MM.1S (cell line): ENCODE measurements around the gene CERKL.

Source experiments
- DNase-seq: peaks from one replicate; pipeline ENCODE4 v3.0.0-alpha.2; 2015
- H2AFZ ChIP-seq: fragments of 300-600 bp; sonication (generic); 2 replicates; pipeline ENCODE4 v1.6.0; 2016; ENCODE audit warnings: antibody characterized with exemption, low read length
- H3F3A ChIP-seq: fragments of 300-600 bp; sonication (generic); 2 replicates; pipeline ENCODE4 v1.6.1; 2016; ENCODE audit warnings: mild to moderate bottlenecking, antibody characterized with exemption, low read length, moderate library complexity, mixed read lengths; ENCODE audit not compliant: insufficient read depth
- H3K27ac ChIP-seq: fragments of 300-600 bp; sonication (generic); 2 replicates; pipeline ENCODE4 v1.5.1; 2016; ENCODE audit warnings: mild to moderate bottlenecking, low read length
- H3K27me3 ChIP-seq: fragments of 300-600 bp; sonication (generic); replicated peaks from 2 replicates; pipeline ENCODE4 v1.6.0; 2016; ENCODE audit warnings: low read length; ENCODE audit not compliant: insufficient read depth
- H3K36me3 ChIP-seq: fragments of 300-600 bp; sonication (generic); replicated peaks from 2 replicates; pipeline ENCODE4 v1.6.1; 2016; ENCODE audit warnings: mild to moderate bottlenecking, low read length, mixed read lengths; ENCODE audit not compliant: insufficient read depth
- H3K4me1 ChIP-seq: fragments of 300-600 bp; sonication (generic); 2 replicates; pipeline ENCODE4 v1.6.1; 2016; ENCODE audit warnings: low read length, mixed read lengths
- H3K4me2 ChIP-seq: fragments of 300-600 bp; sonication (generic); 2 replicates; pipeline ENCODE4 v1.6.0; 2016; ENCODE audit warnings: low read depth, low read length
- H3K4me3 ChIP-seq: fragments of 300-600 bp; sonication (generic); 2 replicates; pipeline ENCODE4 v1.5.1; 2016; ENCODE audit warnings: low read length, mixed read lengths
- H3K79me2 ChIP-seq: fragments of 300-600 bp; sonication (generic); 2 replicates; pipeline ENCODE4 v1.6.1; 2016; ENCODE audit warnings: mixed run types, low read length, mixed read lengths
- H3K9ac ChIP-seq: fragments of 300-600 bp; sonication (generic); 2 replicates; pipeline ENCODE4 v1.6.1; 2016; ENCODE audit warnings: low read length, mixed read lengths
- H3K9me2 ChIP-seq: fragments of 300-600 bp; sonication (generic); replicated peaks from 2 replicates; pipeline ENCODE4 v1.6.1; 2016; ENCODE audit warnings: mild to moderate bottlenecking, low read length, mixed read lengths; ENCODE audit not compliant: insufficient read depth
- H3K9me3 ChIP-seq: fragments of 300-600 bp; sonication (generic); replicated peaks from 2 replicates; pipeline ENCODE4 v1.6.1; 2016; ENCODE audit warnings: mild to moderate bottlenecking, low read length, mixed read lengths; ENCODE audit not compliant: insufficient read depth
- H4K20me1 ChIP-seq: fragments of 300-600 bp; sonication (generic); 2 replicates; pipeline ENCODE4 v1.6.1; 2016; ENCODE audit warnings: mild to moderate bottlenecking, low read length, moderate library complexity, mixed read lengths; ENCODE audit not compliant: insufficient read depth
- CTCF ChIP-seq: fragments of 300-600 bp; sonication (generic); IDR thresholded peaks from 2 replicates; pipeline ENCODE4 v1.5.1; 2016; ENCODE audit warnings: antibody characterized with exemption, low read length, mixed read lengths
- EZH2 ChIP-seq: fragments of 300-600 bp; sonication (generic); optimal IDR thresholded peaks from 2 replicates; pipeline ENCODE3; 2017; ENCODE audit warnings: low read depth, mild to moderate bottlenecking, antibody characterized with exemption, low read length, mixed read lengths
- EZH2phosphoT487 ChIP-seq: fragments of 300-600 bp; sonication (generic); IDR thresholded peaks from 2 replicates; pipeline ENCODE4 v1.6.1; 2018; ENCODE audit warnings: antibody characterized with exemption, low read length

The CERKL gene

GRCh38 chr2:181616715-181617114, 40.2 kb downstream of the CERKL start:
- Histone ChIP-seq H3K79me2 (no peaks in the 10 kb centered on the region), H3K9ac (no peak overlapping the region), H3K9me2 (no peaks in the 10 kb centered on the region; the same call in 1 of the 2 replicates), H3F3A (no peaks in the 10 kb centered on the region), H3K27me3 (no peaks in the 10 kb centered on the region), H2AFZ (no peak overlapping the region), H4K20me1 (no peaks in the 10 kb centered on the region), H3K36me3 (no peaks in the 10 kb centered on the region), H3K4me1 (no peaks in the 10 kb centered on the region), H3K4me3 (no peak overlapping the region), H3K9me3 (no peaks in the 10 kb centered on the region), H3K27ac (no peak overlapping the region), H3K4me2 (no peak overlapping the region)
- DNase-seq = no peak
- TF ChIP-seq EZH2phosphoT487 (no peak), EZH2 (no peak), CTCF (no peak)

- no peak for TF ChIP-seq CTCF
- no peak overlapping the region for H3K27ac ChIP-seq
Observed at GRCh38 chr2:181614874-181615638, 41.8 kb downstream of the CERKL start.

GRCh38 chr2:181613241-181613640, 43.7 kb downstream of the CERKL start:
- H3F3A ChIP-seq = no peaks in the 10 kb centered on the region
- no peaks in the 10 kb centered on the region for H3K27me3 ChIP-seq
- no peak overlapping the region for H3K4me3 ChIP-seq
- H3K4me1 ChIP-seq = no peaks in the 10 kb centered on the region; the same call in 1 of the 2 replicates
- H3K27ac ChIP-seq = no peak overlapping the region
- H3K36me3 ChIP-seq = no peaks in the 10 kb centered on the region
- TF ChIP-seq EZH2 = no peak
- TF ChIP-seq CTCF = no peak
- no peak for TF ChIP-seq EZH2phosphoT487
- H3K9me3 ChIP-seq = no peaks in the 10 kb centered on the region
- H3K9me2 ChIP-seq = no peaks in the 10 kb centered on the region
- no peak overlapping the region for H2AFZ ChIP-seq
- H3K4me2 ChIP-seq = no peak overlapping the region
- H3K9ac ChIP-seq = no peak overlapping the region
- H4K20me1 ChIP-seq = no peaks in the 10 kb centered on the region
- DNase-seq = no peak
- H3K79me2 ChIP-seq = no peaks in the 10 kb centered on the region

More at GRCh38 chr2:181614874-181615638, 41.8 kb downstream of the CERKL start:
- Histone ChIP-seq H3K79me2 (no peaks in the 10 kb centered on the region), H3K4me1 (no peaks in the 10 kb centered on the region), H3K9me2 (no peaks in the 10 kb centered on the region; the same call in 1 of the 2 replicates), H3F3A (no peaks in the 10 kb centered on the region), H3K36me3 (no peaks in the 10 kb centered on the region), H2AFZ (no peak overlapping the region), H3K9ac (no peak overlapping the region), H3K9me3 (no peaks in the 10 kb centered on the region), H3K27me3 (no peaks in the 10 kb centered on the region), H3K4me2 (no peak overlapping the region), H4K20me1 (no peaks in the 10 kb centered on the region), H3K4me3 (no peak overlapping the region)
- no peak for DNase-seq
